HG03571 (cell line): Measurements from ENCODE around the gene MYOM1.
"Not testable (repeated sequence)": the region's sequence is repeated elsewhere in the genome, so short reads cannot be mapped to it uniquely, and the experiment has no call there.

Experiments
- ATAC-seq: cut with Tn5 transposase; IDR thresholded peaks from one replicate; pipeline ENCODE4 v1.9.1; 2021; ENCODE audit not compliant: unreplicated experiment

The MYOM1 gene

GRCh38 chr18:3221496-3221895, 1.7 kb upstream of the MYOM1 start:
- ATAC-seq: no peak

- ATAC-seq: not testable (repeated sequence)
Observed at GRCh38 chr18:3220868-3221267, 1.1 kb upstream of the MYOM1 start.

GRCh38 chr18:3219241-3219630, 532 bp downstream of the MYOM1 start:
- no peak for ATAC-seq

GRCh38 chr18:3218819-3219218, 949 bp downstream of the MYOM1 start:
- ATAC-seq: no peak

GRCh38 chr18:3217948-3218647, 1.7 kb downstream of the MYOM1 start:
- ATAC-seq: no peak

- no peak for ATAC-seq
Observed at GRCh38 chr18:3216987-3217386, 2.8 kb downstream of the MYOM1 start.

GRCh38 chr18:3214855-3215637, 4.7 kb downstream of the MYOM1 start:
- ATAC-seq: no peak

GRCh38 chr18:3213300-3214059, 6.3 kb downstream of the MYOM1 start:
- no peak for ATAC-seq

GRCh38 chr18:3212657-3213056, 7.1 kb downstream of the MYOM1 start:
- ATAC-seq: no peak

GRCh38 chr18:3211236-3211992, 8.4 kb downstream of the MYOM1 start:
- no peak for ATAC-seq

GRCh38 chr18:3209859-3210569, 9.8 kb downstream of the MYOM1 start:
- ATAC-seq: no peak

- ATAC-seq: no peak
Observed at GRCh38 chr18:3207565-3207964, 12.2 kb downstream of the MYOM1 start.

GRCh38 chr18:3205239-3205638, 14.5 kb downstream of the MYOM1 start:
- no peak for ATAC-seq

GRCh38 chr18:3199942-3200645, 19.7 kb downstream of the MYOM1 start:
- ATAC-seq: no peak

- not testable (repeated sequence) for ATAC-seq
Observed at GRCh38 chr18:3198260-3198860, 21.4 kb downstream of the MYOM1 start.

- ATAC-seq: no peak
Observed at GRCh38 chr18:3194947-3195612, 24.7 kb downstream of the MYOM1 start.

- no peak for ATAC-seq
Observed at GRCh38 chr18:3193331-3193730, 26.4 kb downstream of the MYOM1 start.

- no peak for ATAC-seq
Observed at GRCh38 chr18:3192752-3193151, 27.0 kb downstream of the MYOM1 start.

- no peak for ATAC-seq
Observed at GRCh38 chr18:3192286-3192685, 27.5 kb downstream of the MYOM1 start.
